GM12891 (cell line): ENCODE data around the gene SLC30A1.

Experiments used
- POLR2A ChIP-seq: IDR thresholded peaks from 2 replicates; pipeline ENCODE4 v1.6.1; 2011; ENCODE audit warnings: low read depth, low read length, control low read depth
- POLR2AphosphoS5 ChIP-seq: IDR thresholded peaks from 2 replicates; pipeline ENCODE4 v1.6.1; 2011; ENCODE audit warnings: low read depth, low read length, control low read depth
- TAF1 ChIP-seq: IDR thresholded peaks from 2 replicates; pipeline ENCODE4 v1.6.1; 2011; ENCODE audit warnings: low read depth, low read length, control low read depth

- no peak for TF ChIP-seq POLR2A
- TF ChIP-seq POLR2AphosphoS5, result no peak
- TF ChIP-seq TAF1, result no peak
Observed at GRCh38 chr1:211614615-211615014, 35.7 kb upstream of the SLC30A1 start.
